RWPE1 (cell line): ENCODE results near the gene POC1B.

Experiments used
- CTCF ChIA-PET: fragments of 350-600 bp; sonication (Branson Sonifier 250); formaldehyde crosslinking; extraction: SDS; loops from one replicate; lab custom pipeline; 2021; lab: Yijun Ruan, JAX
- POLR2A ChIA-PET: fragments of 400-600 bp; formaldehyde crosslinking; extraction: SDS; loops from one replicate; lab custom pipeline; 2020; ENCODE audit warnings: antibody characterized with exemption; ENCODE audit not compliant: low non-redundant PET; lab: Yijun Ruan, JAX
- DNase-seq: peaks from one replicate; pipeline ENCODE4 v3.0.0; 2012; ENCODE audit warnings: low spot score
- H3K27ac ChIP-seq: fragments of 450-650 bp; 2 replicates; pipeline ENCODE4 v1.5.1; 2017
- TF ChIP-seq, protein P1 (sequence below): fragments of 450-650 bp; conservative IDR thresholded peaks from 2 replicates; pipeline ENCODE4 v1.5.1; 2017; ENCODE audit warnings: low read depth, mild to moderate bottlenecking

POC1B gene

GRCh38 chr12:89416049-89416792, 109.6 kb downstream of the POC1B start:
- TF ChIP-seq, protein P1, sequence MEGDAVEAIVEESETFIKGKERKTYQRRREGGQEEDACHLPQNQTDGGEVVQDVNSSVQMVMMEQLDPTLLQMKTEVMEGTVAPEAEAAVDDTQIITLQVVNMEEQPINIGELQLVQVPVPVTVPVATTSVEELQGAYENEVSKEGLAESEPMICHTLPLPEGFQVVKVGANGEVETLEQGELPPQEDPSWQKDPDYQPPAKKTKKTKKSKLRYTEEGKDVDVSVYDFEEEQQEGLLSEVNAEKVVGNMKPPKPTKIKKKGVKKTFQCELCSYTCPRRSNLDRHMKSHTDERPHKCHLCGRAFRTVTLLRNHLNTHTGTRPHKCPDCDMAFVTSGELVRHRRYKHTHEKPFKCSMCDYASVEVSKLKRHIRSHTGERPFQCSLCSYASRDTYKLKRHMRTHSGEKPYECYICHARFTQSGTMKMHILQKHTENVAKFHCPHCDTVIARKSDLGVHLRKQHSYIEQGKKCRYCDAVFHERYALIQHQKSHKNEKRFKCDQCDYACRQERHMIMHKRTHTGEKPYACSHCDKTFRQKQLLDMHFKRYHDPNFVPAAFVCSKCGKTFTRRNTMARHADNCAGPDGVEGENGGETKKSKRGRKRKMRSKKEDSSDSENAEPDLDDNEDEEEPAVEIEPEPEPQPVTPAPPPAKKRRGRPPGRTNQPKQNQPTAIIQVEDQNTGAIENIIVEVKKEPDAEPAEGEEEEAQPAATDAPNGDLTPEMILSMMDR: no peak
- CTCF ChIA-PET: interaction anchor here (0.6 to 0.7 kb wide), 3 partner anchors 9 to 46 kb away, joined by 3 to 5 read pairs (median 5); no protein-coding TSS in a partner anchor
- POLR2A ChIA-PET: no interaction called here
- H3K27ac ChIP-seq: no peak overlapping the region
- DNase-seq: no peak

DNA sequence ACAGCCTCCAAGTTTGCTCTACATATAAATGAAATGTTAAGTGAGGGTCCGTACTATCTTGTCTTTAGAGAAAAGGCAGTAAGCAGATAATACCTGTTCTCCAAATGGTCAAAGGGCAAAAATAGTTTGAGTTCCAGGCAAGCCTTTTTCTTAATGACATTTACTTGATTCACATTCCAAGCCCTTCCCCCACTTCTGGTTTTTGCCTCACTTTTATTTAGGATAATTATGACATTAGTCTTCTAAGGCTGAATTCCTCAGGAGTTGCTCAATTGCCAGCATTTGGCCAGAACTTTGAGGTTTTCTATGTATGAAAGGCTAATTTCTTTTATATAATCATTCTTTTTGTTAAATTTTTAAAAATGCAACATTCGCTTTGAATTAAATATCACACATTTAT, 111.0 kb downstream of the POC1B start:
- POLR2A ChIA-PET: no interaction called here
- CTCF ChIA-PET: no interaction called here
- TF ChIP-seq, protein P1: no peak
- no peak overlapping the region for H3K27ac ChIP-seq
- no peak for DNase-seq

DNA sequence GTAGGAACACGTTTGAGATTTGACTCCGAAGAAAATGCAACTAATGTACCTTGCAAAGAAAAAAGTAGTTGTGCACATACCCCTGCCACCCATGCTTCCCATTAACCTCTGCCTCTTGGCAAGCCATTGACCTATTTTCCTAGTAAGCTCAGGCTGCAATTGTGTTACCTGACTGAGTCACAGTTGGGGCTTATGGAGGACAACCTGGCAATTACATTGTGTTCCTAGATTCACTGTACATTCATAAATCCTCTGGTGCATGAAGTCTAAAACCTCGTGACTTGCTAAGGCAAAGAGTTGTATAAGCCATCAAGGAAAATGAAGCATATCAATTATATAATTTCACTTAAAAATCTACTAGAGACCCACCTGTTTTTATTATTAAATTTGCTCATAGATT, 111.5 kb downstream of the POC1B start:
- no peak for DNase-seq
- CTCF ChIA-PET: no interaction called here
- no peak overlapping the region for H3K27ac ChIP-seq
- POLR2A ChIA-PET: no interaction called here
- TF ChIP-seq, protein P1: no peak

- POLR2A ChIA-PET: no interaction called here
These were observed 112.6 kb downstream of the POC1B start for GRCh38 chr12:89413234-89413633.

GRCh38 chr12:89412665-89413064, 113.2 kb downstream of the POC1B start:
- H3K27ac ChIP-seq: no peak overlapping the region
- CTCF ChIA-PET: no interaction called here
- no peak for DNase-seq
- TF ChIP-seq, protein P1: no peak
- POLR2A ChIA-PET: no interaction called here

More at GRCh38 chr12:89413234-89413633, 112.6 kb downstream of the POC1B start:
- DNase-seq: no peak
- TF ChIP-seq, protein P1: no peak
- CTCF ChIA-PET: no interaction called here
- no peak overlapping the region for H3K27ac ChIP-seq

GRCh38 chr12:89411846-89412245, 114.0 kb downstream of the POC1B start:
- TF ChIP-seq, protein P1: no peak
- ChIA-PET CTCF (no interaction called here), POLR2A (interaction anchor here (0.6 kb wide), 1 partner anchor 10 kb away, joined by 3 read pairs; no protein-coding TSS in a partner anchor)
- no peak overlapping the region for H3K27ac ChIP-seq
- no peak for DNase-seq
